ENCODE data around the gene CCDC15. TPM values are rescaled to one million over a fixed set of nuclear protein-coding genes. Genes with fewer than 3 reads are reported as not detected.

The CCDC15 gene
- total and polyA plus RNA-seq, 2 of the 4 experiments (the other 2 are of a cell fraction) = 1.1 to 2.0 TPM

- H3K23ac ChIP-seq (ENCODE audit: low read depth, low read length) = no peak overlapping the region
- no peak overlapping the region for H3K4me3 ChIP-seq (ENCODE audit: insufficient read depth, low read depth, low read length)
- H3K4ac ChIP-seq (ENCODE audit: low read depth, low read length) = no peak overlapping the region
- H2BK120ac ChIP-seq (ENCODE audit: low read depth, low read length) = no peak overlapping the region
- no peak for DNase-seq
- no peak overlapping the region for H4K91ac ChIP-seq (ENCODE audit: insufficient read depth, low read depth, low read length)
- no CpG with 5 or more reads among the region's 3 CpGs for WGBS, 2 experiments (ENCODE audit: extremely low coverage in 2 of 2, insufficient read length in 1 of 2)
- no peak overlapping the region for H2AK5ac ChIP-seq (ENCODE audit: low read depth, low read length)
- H4K5ac ChIP-seq (ENCODE audit: low read depth, low read length) = no peak overlapping the region
- no peak for TF ChIP-seq MAFK (IDR thresholded peaks at IDR 0.05; ENCODE audit: low read depth, low read length)
- TF ChIP-seq SMC3 (IDR thresholded peaks at IDR 0.05; ENCODE audit: low read depth, low read length) = no peak
- TF ChIP-seq ELK1 (IDR thresholded peaks at IDR 0.05; ENCODE audit: borderline replicate concordance, low read depth, low read length) = no peak
- no peak for TF ChIP-seq FOS (IDR thresholded peaks at IDR 0.05; ENCODE audit: low read depth, low read length)
- no peak for TF ChIP-seq CEBPB (IDR thresholded peaks at IDR 0.05; ENCODE audit: low read depth, low read length)
- TF ChIP-seq RFX5 (IDR thresholded peaks at IDR 0.05; ENCODE audit: low read depth, low read length) = no peak
- TF ChIP-seq MXI1 (IDR thresholded peaks at IDR 0.05; ENCODE audit: borderline replicate concordance, low read depth, low read length) = no peak
- TF ChIP-seq POLR2A (IDR thresholded peaks at IDR 0.05; ENCODE audit: low read depth, low read length) = no peak
- no peak for TF ChIP-seq CHD1 (IDR thresholded peaks at IDR 0.05; ENCODE audit: low read depth, low read length)
- intact Hi-C loops (cut with micrococcal nuclease) (no loop called here), in situ Hi-C loops (cut with MboI; ENCODE audit: low sequenced_read_pairs) (no loop called here), dilution Hi-C loops (cut with HindIII; ENCODE audit: low sequenced_read_pairs, unreplicated experiment) (no loop called here)
- H3K18ac ChIP-seq (ENCODE audit: low read depth, low read length) = no peak overlapping the region
- H2AFZ ChIP-seq (replicated peaks; ENCODE audit: low read length, poor library complexity) = no peak overlapping the region
- BruUV-seq (replicated peaks) = no TSS peak
- no peak overlapping the region for H3K4me2 ChIP-seq (ENCODE audit: low read depth, low read length)
- no peak overlapping the region for H3K56ac ChIP-seq (ENCODE audit: extremely low read depth, insufficient read depth, low read length)
- no peaks in the 10 kb centered on the region for H4K20me1 ChIP-seq (ENCODE audit: insufficient read depth, low read length)
- H4K8ac ChIP-seq (ENCODE audit: low read depth in 2 of 2, low read length in 2 of 2) = no peak overlapping the region
- 0 out of 2 replicates have a peak, but pooled peaks cover 3% of the 10 kb centered on the region for H3K9me1 ChIP-seq (ENCODE audit: insufficient read depth, low read length)
- POLR2A ChIA-PET (ENCODE audit: unreplicated experiment) = no interaction called here
- no peak overlapping the region for H2AK9ac ChIP-seq (replicated peaks; ENCODE audit: low read depth, low read length, poor library complexity)
- CTCF ChIA-PET = no interaction called here
- no peak overlapping the region for H3K9ac ChIP-seq (ENCODE audit: low read depth, low read length)
- H3K27me3 ChIP-seq (ENCODE audit: control insufficient read depth, insufficient read depth, low read length) = no peaks in the 10 kb centered on the region
- peaks cover 2% of the 10 kb centered on the region for H3K9me3 ChIP-seq (ENCODE audit: control insufficient read depth, insufficient read depth, low read length)
- H3K14ac ChIP-seq (replicated peaks; ENCODE audit: low read depth, low read length) = no peak overlapping the region
- no peak overlapping the region for H2BK15ac ChIP-seq (ENCODE audit: low read depth, low read length)
- H3K36me3 ChIP-seq (ENCODE audit: control insufficient read depth, insufficient read depth, low read length) = no peaks in the 10 kb centered on the region; the same call in 1 of the 2 replicates
- H2BK5ac ChIP-seq (ENCODE audit: low read depth, low read length, poor library complexity, severe bottlenecking) = no peak overlapping the region
- ATAC-seq (ENCODE audit: low read depth) = no peak
- H2BK20ac ChIP-seq (ENCODE audit: low read depth, low read length) = no peak overlapping the region
- no peak overlapping the region for H3K27ac ChIP-seq (ENCODE audit: insufficient read depth, low read length)
- no peaks in the 10 kb centered on the region for H3K4me1 ChIP-seq (ENCODE audit: control insufficient read depth, insufficient read depth, low read length)
- H3K79me1 ChIP-seq (ENCODE audit: low read depth in 1 of 2, low read length in 2 of 2) = no peaks in the 10 kb centered on the region
Measured at GRCh38 chr11:124984512-124984854, 30.5 kb downstream of the CCDC15 start.

Measured in IMR-90 (cell line).